PFSK-1 (cell line): ENCODE results near the gene MBOAT7.
"Not testable (repeated sequence)": the region's sequence is repeated elsewhere in the genome, so short reads cannot be mapped to it uniquely, and the experiment has no call there.

Source experiments
- FOXP2 ChIP-seq: optimal IDR thresholded peaks from 2 replicates; pipeline ENCODE3; 2011; ENCODE audit warnings: borderline replicate concordance, control low read depth, inconsistent platforms; ENCODE audit not compliant: insufficient read depth; ENCODE audit errors: extremely low read length, extremely low read depth
- POLR2AphosphoS5 ChIP-seq: IDR thresholded peaks from 2 replicates; pipeline ENCODE4 v1.6.1; 2012; ENCODE audit warnings: low read depth, mild to moderate bottlenecking, control low read depth, low read length, moderate library complexity
- SIN3A ChIP-seq: IDR thresholded peaks from 2 replicates; pipeline ENCODE4 v1.6.1; 2012; ENCODE audit warnings: mild to moderate bottlenecking, low read length, moderate library complexity, borderline replicate concordance; ENCODE audit not compliant: insufficient read depth
- TAF1 ChIP-seq: IDR thresholded peaks from 2 replicates; pipeline ENCODE4 v1.6.1; 2012; ENCODE audit warnings: low read length, control low read depth, borderline replicate concordance; ENCODE audit not compliant: insufficient read depth
- TF ChIP-seq, protein P1 (sequence below), 2 experiments: IDR thresholded peaks; 2 replicates each; pipeline versions ENCODE4 v1.6.1 to v1.8.0; 2011 to 2012; ENCODE audit warnings: low read depth in 2 of 2, low read length in 2 of 2, control low read depth in 1 of 2, inconsistent platforms in 1 of 2, mild to moderate bottlenecking in 1 of 2, moderate library complexity in 1 of 2; ENCODE audit not compliant: insufficient read depth in 1 of 2

Gene MBOAT7

DNA sequence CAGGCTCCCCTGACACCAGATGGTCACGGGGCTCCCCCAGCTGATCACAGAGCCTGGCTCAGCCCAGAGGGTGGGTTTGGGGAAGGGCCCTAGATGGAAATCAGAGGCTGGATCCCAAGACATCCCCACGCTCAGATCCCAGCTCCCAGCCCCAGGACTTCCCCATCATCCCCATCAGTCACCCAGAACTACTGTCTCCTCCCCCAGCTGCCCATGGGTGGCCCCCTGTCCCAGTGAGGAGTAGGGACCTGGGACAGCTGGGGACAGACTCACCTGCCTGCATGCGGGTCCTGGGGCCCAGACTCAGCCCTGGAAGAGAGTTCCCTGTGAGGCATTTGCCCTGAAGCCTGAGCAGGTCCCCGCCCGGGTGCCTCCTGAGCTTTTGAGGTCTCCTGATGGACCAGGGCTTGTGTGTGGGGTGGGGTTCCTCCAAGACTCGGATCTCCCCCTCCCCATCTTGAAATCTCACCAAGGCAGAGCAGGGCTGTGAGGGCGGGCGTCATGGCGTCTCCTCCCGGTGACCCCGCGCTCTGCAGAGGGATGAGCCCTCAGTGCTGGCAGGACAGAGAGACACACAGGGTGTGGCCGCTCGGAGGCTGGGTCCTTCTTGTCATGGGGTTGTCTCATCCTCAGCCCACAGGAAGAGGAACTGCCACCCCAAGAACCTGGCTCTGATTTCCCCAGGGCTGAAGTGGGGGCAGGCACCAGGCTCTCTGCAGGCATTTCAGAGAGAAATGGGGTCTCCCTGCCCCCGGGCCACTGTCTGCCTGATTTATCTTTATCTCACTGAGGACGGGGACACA lies 33.3 kb upstream of the MBOAT7 start, which contains the start of gene LILRB3:
Gene LILRB3, minus strand, starts transcription at position 534 of the 803 bp plus-strand sequence. Its CDS starts 31 bp downstream, at position 503.
- TF ChIP-seq POLR2AphosphoS5, FOXP2: not testable (repeated sequence)
- TF ChIP-seq, protein P1, sequence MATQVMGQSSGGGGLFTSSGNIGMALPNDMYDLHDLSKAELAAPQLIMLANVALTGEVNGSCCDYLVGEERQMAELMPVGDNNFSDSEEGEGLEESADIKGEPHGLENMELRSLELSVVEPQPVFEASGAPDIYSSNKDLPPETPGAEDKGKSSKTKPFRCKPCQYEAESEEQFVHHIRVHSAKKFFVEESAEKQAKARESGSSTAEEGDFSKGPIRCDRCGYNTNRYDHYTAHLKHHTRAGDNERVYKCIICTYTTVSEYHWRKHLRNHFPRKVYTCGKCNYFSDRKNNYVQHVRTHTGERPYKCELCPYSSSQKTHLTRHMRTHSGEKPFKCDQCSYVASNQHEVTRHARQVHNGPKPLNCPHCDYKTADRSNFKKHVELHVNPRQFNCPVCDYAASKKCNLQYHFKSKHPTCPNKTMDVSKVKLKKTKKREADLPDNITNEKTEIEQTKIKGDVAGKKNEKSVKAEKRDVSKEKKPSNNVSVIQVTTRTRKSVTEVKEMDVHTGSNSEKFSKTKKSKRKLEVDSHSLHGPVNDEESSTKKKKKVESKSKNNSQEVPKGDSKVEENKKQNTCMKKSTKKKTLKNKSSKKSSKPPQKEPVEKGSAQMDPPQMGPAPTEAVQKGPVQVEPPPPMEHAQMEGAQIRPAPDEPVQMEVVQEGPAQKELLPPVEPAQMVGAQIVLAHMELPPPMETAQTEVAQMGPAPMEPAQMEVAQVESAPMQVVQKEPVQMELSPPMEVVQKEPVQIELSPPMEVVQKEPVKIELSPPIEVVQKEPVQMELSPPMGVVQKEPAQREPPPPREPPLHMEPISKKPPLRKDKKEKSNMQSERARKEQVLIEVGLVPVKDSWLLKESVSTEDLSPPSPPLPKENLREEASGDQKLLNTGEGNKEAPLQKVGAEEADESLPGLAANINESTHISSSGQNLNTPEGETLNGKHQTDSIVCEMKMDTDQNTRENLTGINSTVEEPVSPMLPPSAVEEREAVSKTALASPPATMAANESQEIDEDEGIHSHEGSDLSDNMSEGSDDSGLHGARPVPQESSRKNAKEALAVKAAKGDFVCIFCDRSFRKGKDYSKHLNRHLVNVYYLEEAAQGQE (IDR thresholded peaks at IDR 0.05; ENCODE audit: insufficient read depth in 1 of 2, low read depth in 2 of 2, low read length in 2 of 2), result not testable (repeated sequence)

DNA sequence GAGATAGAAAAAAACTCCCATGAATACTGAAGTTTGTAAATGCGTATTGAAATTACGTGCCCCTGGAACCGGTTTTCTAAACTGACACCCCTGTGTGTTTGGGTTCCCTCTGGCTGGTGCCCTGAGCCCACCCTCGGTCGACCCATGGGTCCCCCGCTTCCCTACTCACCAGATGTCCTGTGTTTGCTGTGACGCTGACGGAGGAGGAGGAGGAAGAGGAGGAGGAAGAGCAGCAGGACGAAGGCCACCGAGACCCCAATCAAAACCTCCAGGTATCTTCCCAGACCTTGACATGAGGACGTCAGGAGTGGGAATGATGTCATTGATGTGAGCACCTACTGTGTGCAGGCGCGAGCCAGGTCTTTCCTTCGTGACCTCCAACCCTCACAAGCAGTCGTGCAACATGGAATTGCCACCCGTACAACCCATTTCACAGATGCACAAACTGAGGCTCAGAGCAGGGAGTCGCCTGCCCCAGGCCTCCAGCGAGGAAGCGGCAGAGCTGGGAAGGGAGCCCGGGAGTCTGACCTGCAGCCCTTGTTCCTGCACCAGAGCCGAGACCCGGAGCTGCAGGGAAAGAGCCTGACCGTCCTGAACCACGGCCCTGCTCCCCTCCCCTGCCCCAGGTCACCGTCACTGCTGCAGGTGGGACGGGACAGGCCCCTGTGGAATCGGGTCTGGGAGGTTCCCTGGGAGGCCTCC lies 29.7 kb upstream of the MBOAT7 start:
- TF ChIP-seq, protein P1 (IDR thresholded peaks at IDR 0.05; ENCODE audit: insufficient read depth in 1 of 2, low read depth in 2 of 2, low read length in 2 of 2), result no peak
- no peak for TF ChIP-seq SIN3A
- TF ChIP-seq POLR2AphosphoS5, result no peak
- no peak for TF ChIP-seq FOXP2
- no peak for TF ChIP-seq TAF1

DNA sequence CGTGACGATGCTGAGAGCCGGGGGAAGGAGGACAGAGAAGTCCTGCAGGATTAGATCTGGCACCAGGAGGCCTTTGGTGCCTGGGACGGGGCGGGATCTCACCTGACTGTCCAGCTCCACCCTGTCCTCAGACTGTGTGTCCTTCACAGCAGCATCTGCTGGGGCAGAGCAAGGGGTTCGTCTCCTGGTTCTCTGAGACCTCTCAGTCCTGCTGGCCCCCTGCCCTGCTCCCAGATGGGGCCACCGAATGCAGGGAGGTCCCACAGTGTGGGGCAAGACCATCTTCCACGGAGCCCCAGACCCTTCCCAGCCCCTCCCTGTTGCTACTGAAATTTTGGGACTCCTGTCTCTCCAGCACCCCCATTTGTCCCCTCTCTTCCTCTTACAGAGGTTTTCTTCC lies 28.9 kb upstream of the MBOAT7 start:
- no peak for TF ChIP-seq SIN3A
- no peak for TF ChIP-seq TAF1
- no peak for TF ChIP-seq FOXP2
- no peak for TF ChIP-seq POLR2AphosphoS5
- TF ChIP-seq, protein P1 (IDR thresholded peaks at IDR 0.05; ENCODE audit: insufficient read depth in 1 of 2, low read depth in 2 of 2, low read length in 2 of 2), result no peak

DNA sequence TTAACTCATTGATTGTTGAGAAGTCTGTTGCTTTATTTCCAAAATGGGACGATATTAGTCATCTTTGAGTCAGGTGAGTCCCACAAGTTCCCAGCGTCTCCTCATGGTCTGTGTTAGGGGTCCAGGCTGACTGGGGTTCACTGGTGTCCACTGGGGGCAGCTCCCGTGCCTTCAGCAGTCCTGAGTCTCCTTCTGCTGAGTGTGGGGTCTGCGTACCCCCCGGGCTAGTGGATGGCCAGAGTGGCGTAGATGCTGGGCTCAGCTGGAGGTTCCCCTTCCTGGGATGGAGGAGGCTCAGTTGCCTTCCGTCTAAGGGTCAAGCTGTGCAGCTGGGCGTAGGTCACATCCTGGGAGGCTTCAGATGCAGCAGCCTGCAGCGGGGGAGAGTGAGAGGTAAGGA lies 27.5 kb upstream of the MBOAT7 start:
- TF ChIP-seq SIN3A, result no peak
- TF ChIP-seq POLR2AphosphoS5, result no peak
- TF ChIP-seq, protein P1 (IDR thresholded peaks at IDR 0.05; ENCODE audit: insufficient read depth in 1 of 2, low read depth in 2 of 2, low read length in 2 of 2), result no peak
- TF ChIP-seq FOXP2, result no peak
- no peak for TF ChIP-seq TAF1
